Activated CD4-positive, alpha-beta T cell treated with anti-CD3 and anti-CD28 coated beads for 36 hours (primary cell): ENCODE measurements around the gene C10orf53. TPM values are rescaled to one million over a fixed set of nuclear protein-coding genes. Genes with fewer than 3 reads are reported as not detected.

Experiments
- ATAC-seq: fragments of 200-7000 bp; cut with Tn5 transposase; one replicate; pipeline ENCODE4 v1.10.0; 2021; ENCODE audit warnings: mild to moderate bottlenecking, moderate library complexity
- CTCF ChIA-PET: fragments of 350-600 bp; sonication (Branson Sonifier 250); formaldehyde crosslinking; loops from one replicate; lab custom pipeline; 2021; ENCODE audit warnings: antibody characterized with exemption; lab: Charles Lee
- POLR2A ChIA-PET: fragments of 350-600 bp; sonication (Branson Sonifier 250); formaldehyde crosslinking; loops from one replicate; lab custom pipeline; 2021; ENCODE audit warnings: antibody characterized with exemption, inconsistent platforms; lab: Charles Lee
- DNase-seq: peaks from one replicate; pipeline ENCODE4 v3.0.0-alpha.2; 2020
- H3K27ac Mint-ChIP-seq: one replicate; pipeline ENCODE4 v1.8.0; 2021; ENCODE audit warnings: mixed read lengths
- H3K27me3 Mint-ChIP-seq: one replicate; pipeline ENCODE4 v1.8.0; 2021; ENCODE audit warnings: mixed read lengths
- H3K36me3 Mint-ChIP-seq: one replicate; pipeline ENCODE4 v1.8.0; 2021; ENCODE audit warnings: low read depth, mixed read lengths
- H3K4me1 Mint-ChIP-seq: one replicate; pipeline ENCODE4 v1.8.0; 2021; ENCODE audit warnings: mixed read lengths
- H3K4me3 Mint-ChIP-seq: one replicate; pipeline ENCODE4 v1.8.0; 2021; ENCODE audit warnings: mild to moderate bottlenecking, moderate library complexity, mixed read lengths
- H3K9me3 Mint-ChIP-seq: one replicate; pipeline ENCODE4 v1.8.0; 2021; ENCODE audit warnings: low read depth, mixed read lengths
- intact Hi-C, 2 experiments: fragments of 100-400 bp; cut with DNase I in 1 of 2; cut with micrococcal nuclease in 1 of 2; formaldehyde crosslinking; loops; one replicate each; pipeline versions ENCODE4 v1.14.2 to v1.15.1; 2022 to 2024; cut with DNase I, micrococcal nuclease
- total RNA-seq, 2 experiments: library from RNA; stranded (reverse); gene quantifications; one replicate each; pipeline ENCODE4 v1.2.3, GENCODE V29; 2021

The C10orf53 gene
- total RNA-seq, 2 experiments from 2014 or later = not detected

- H3K4me3 Mint-ChIP-seq = no peak overlapping the region
Measured at GRCh38 chr10:49743464-49744075, 64.1 kb downstream of the C10orf53 start.

GRCh38 chr10:49744091-49744685, 64.7 kb downstream of the C10orf53 start:
- no peak overlapping the region for H3K27ac Mint-ChIP-seq
- no peak for DNase-seq
- intact Hi-C loops = no loop called here
- POLR2A ChIA-PET = no interaction called here
- no peaks in the 10 kb centered on the region for H3K4me1 Mint-ChIP-seq
- no peaks in the 10 kb centered on the region for H3K9me3 Mint-ChIP-seq
- no peaks in the 10 kb centered on the region for H3K36me3 Mint-ChIP-seq
- H3K27me3 Mint-ChIP-seq = no peaks in the 10 kb centered on the region
- CTCF ChIA-PET = no interaction called here
- H3K4me3 Mint-ChIP-seq = no peak overlapping the region
- no peak for ATAC-seq

More at GRCh38 chr10:49743464-49744075, 64.1 kb downstream of the C10orf53 start:
- Mint-ChIP-seq H3K36me3 (no peaks in the 10 kb centered on the region), H3K27ac (no peak overlapping the region), H3K27me3 (no peaks in the 10 kb centered on the region), H3K4me1 (no peaks in the 10 kb centered on the region), H3K9me3 (no peaks in the 10 kb centered on the region)
- CTCF ChIA-PET = no interaction called here
- intact Hi-C loops = no loop called here
- POLR2A ChIA-PET = no interaction called here
- ATAC-seq = no peak
- DNase-seq = no peak

GRCh38 chr10:49744924-49745605, 65.6 kb downstream of the C10orf53 start:
- ChIA-PET CTCF (no interaction called here), POLR2A (no interaction called here)
- H3K9me3 Mint-ChIP-seq = no peaks in the 10 kb centered on the region
- ATAC-seq = no peak
- intact Hi-C loops = no loop called here
- H3K4me1 Mint-ChIP-seq = no peaks in the 10 kb centered on the region
- H3K27me3 Mint-ChIP-seq = no peaks in the 10 kb centered on the region
- no peak overlapping the region for H3K27ac Mint-ChIP-seq
- no peaks in the 10 kb centered on the region for H3K36me3 Mint-ChIP-seq
- H3K4me3 Mint-ChIP-seq = no peak overlapping the region
- no peak for DNase-seq

- no peak for ATAC-seq
- H3K4me1 Mint-ChIP-seq = no peaks in the 10 kb centered on the region
- no peaks in the 10 kb centered on the region for H3K9me3 Mint-ChIP-seq
- POLR2A ChIA-PET = no interaction called here
- CTCF ChIA-PET = no interaction called here
- no peak for DNase-seq
- intact Hi-C loops = no loop called here
- H3K27me3 Mint-ChIP-seq = peaks cover 2% of the 10 kb centered on the region
- no peak overlapping the region for H3K27ac Mint-ChIP-seq
- no peak overlapping the region for H3K4me3 Mint-ChIP-seq
- no peaks in the 10 kb centered on the region for H3K36me3 Mint-ChIP-seq
Measured at GRCh38 chr10:49745756-49746155, 66.3 kb downstream of the C10orf53 start.

GRCh38 chr10:49746626-49747302, 67.3 kb downstream of the C10orf53 start:
- ChIA-PET CTCF (no interaction called here), POLR2A (no interaction called here)
- DNase-seq (no peak), ATAC-seq (no peak)
- Mint-ChIP-seq H3K27ac (no peak overlapping the region), H3K4me1 (no peaks in the 10 kb centered on the region), H3K4me3 (no peak overlapping the region), H3K36me3 (no peaks in the 10 kb centered on the region), H3K27me3 (peaks cover 2% of the 10 kb centered on the region), H3K9me3 (no peaks in the 10 kb centered on the region)
- intact Hi-C loops = no loop called here

Other genes starting within 250 kb of the C10orf53 start
- 10 to 100 TPM; 15.0 to 15.8 TPM for gene ERCC6, start 140.5 kb upstream of the C10orf53 start, total RNA-seq
- gene SLC18A3, start 69.3 kb upstream of the C10orf53 start, total RNA-seq = not detected
- not detected for gene CHAT, start 65.6 kb upstream of the C10orf53 start, total RNA-seq
- gene OGDHL, start 82.7 kb downstream of the C10orf53 start, total RNA-seq = under 1 TPM; 0.44 to 0.73 TPM